Neural cell (in vitro differentiated cells): ENCODE data around the gene C11orf65. TPM values are rescaled to one million over a fixed set of nuclear protein-coding genes. Genes with fewer than 3 reads are reported as not detected.

Experiments
- H2AFZ ChIP-seq: fragments of 200-600, 300-800 bp; sonication (generic), shearing (Covaris generic); 2 replicates; pipeline ENCODE4 v1.6.0; 2014; ENCODE audit warnings: low read depth, mild to moderate bottlenecking, antibody characterized with exemption, low read length, moderate library complexity
- H3F3A ChIP-seq: fragments of 200-600 bp; shearing (Covaris generic); 2 replicates; pipeline ENCODE4 v1.6.1; 2016; ENCODE audit warnings: mild to moderate bottlenecking, moderate library complexity, mixed read lengths, antibody characterized with exemption, low read length; ENCODE audit not compliant: insufficient read depth, poor library complexity, severe bottlenecking
- H3K27ac ChIP-seq: fragments of 200-600, 300-800 bp; sonication (generic), shearing (Covaris generic); 2 replicates; pipeline ENCODE4 v1.5.1; 2014; ENCODE audit warnings: mild to moderate bottlenecking, low read length, moderate library complexity
- H3K27me3 ChIP-seq: fragments of 300-800, 200-600 bp; sonication (generic), shearing (Covaris generic); 2 replicates; pipeline ENCODE4 v1.6.0; 2014; ENCODE audit warnings: mild to moderate bottlenecking, low read depth, low read length, moderate library complexity; ENCODE audit not compliant: insufficient read depth
- H3K36me3 ChIP-seq: fragments of 300-800, 200-600 bp; sonication (generic), shearing (Covaris generic); 2 replicates; pipeline ENCODE4 v1.5.1; 2014; ENCODE audit warnings: mild to moderate bottlenecking, antibody characterized with exemption, low read length, moderate library complexity; ENCODE audit not compliant: insufficient read depth
- H3K4me2 ChIP-seq: fragments of 300-800, 200-600 bp; sonication (generic), shearing (Covaris generic); 2 replicates; pipeline ENCODE4 v1.6.0; 2014; ENCODE audit warnings: mild to moderate bottlenecking, low read length
- H3K4me3 ChIP-seq: fragments of 300-800, 200-600 bp; sonication (generic), shearing (Covaris generic); 2 replicates; pipeline ENCODE4 v1.5.1; 2014; ENCODE audit warnings: mild to moderate bottlenecking, low read length, moderate library complexity
- H3K79me2 ChIP-seq: fragments of 200-600 bp; shearing (Covaris generic); replicated peaks from 2 replicates; pipeline ENCODE4 v1.6.0; 2014; ENCODE audit warnings: mild to moderate bottlenecking, low read length, moderate library complexity; ENCODE audit not compliant: insufficient read depth
- H3K9ac ChIP-seq: fragments of 300-800, 200-600 bp; sonication (generic), shearing (Covaris generic); 2 replicates; pipeline ENCODE4 v1.6.1; 2016; ENCODE audit warnings: mild to moderate bottlenecking, low read length, mixed read lengths
- H3K9me2 ChIP-seq: fragments of 200-600 bp; shearing (Covaris generic); 2 replicates; pipeline ENCODE4 v1.6.1; 2016; ENCODE audit warnings: mild to moderate bottlenecking, low read length, mixed read lengths; ENCODE audit not compliant: insufficient read depth
- H3K9me3 ChIP-seq: fragments of 200-600, 300-800 bp; sonication (generic), shearing (Covaris generic); 2 replicates; pipeline ENCODE4 v1.6.1; 2016; ENCODE audit warnings: mild to moderate bottlenecking, mixed run types, low read length, moderate library complexity, mixed read lengths
- H4K20me1 ChIP-seq: fragments of 200-600 bp; shearing (Covaris generic); 2 replicates; pipeline ENCODE4 v1.6.1; 2016; ENCODE audit warnings: mild to moderate bottlenecking, mixed run types; ENCODE audit not compliant: insufficient read depth
- EZH2 ChIP-seq: fragments of 200-600, 300-800 bp; shearing (Covaris generic), sonication (generic); IDR thresholded peaks from 2 replicates; pipeline ENCODE4 v1.6.1; 2014; ENCODE audit warnings: antibody characterized with exemption, low read length, borderline replicate concordance, mild to moderate bottlenecking; ENCODE audit not compliant: insufficient read depth, poor library complexity, severe bottlenecking
- MXI1 ChIP-seq: fragments of 450-650 bp; conservative IDR thresholded peaks from 2 replicates; pipeline ENCODE4 v1.6.1; 2014; ENCODE audit warnings: antibody characterized with exemption, mild to moderate bottlenecking; ENCODE audit not compliant: poor library complexity, severe bottlenecking
- POLR2AphosphoS5 ChIP-seq: IDR thresholded peaks from 2 replicates; pipeline ENCODE4 v1.6.1; 2012
- RAD21 ChIP-seq: fragments of 450-650 bp; conservative IDR thresholded peaks from 2 replicates; pipeline ENCODE4 v1.6.1; 2014; ENCODE audit warnings: antibody characterized with exemption, mild to moderate bottlenecking, moderate library complexity
- REST ChIP-seq: IDR thresholded peaks from 2 replicates; pipeline ENCODE4 v1.6.1; 2012; ENCODE audit warnings: borderline replicate concordance
- SMC3 ChIP-seq: fragments of 450-650 bp; conservative IDR thresholded peaks from 2 replicates; pipeline ENCODE4 v1.6.1; 2014; ENCODE audit warnings: antibody characterized with exemption, mild to moderate bottlenecking, moderate library complexity; ENCODE audit not compliant: poor library complexity
- TAF1 ChIP-seq: IDR thresholded peaks from 2 replicates; pipeline ENCODE4 v1.6.1; 2012; ENCODE audit warnings: low read depth
- polyA plus RNA-seq: library from polyadenylated mRNA; depleted of rRNA; stranded (reverse); fragments of >200 nt; gene quantifications from 2 replicates; pipeline ENCODE4 v1.2.3, GENCODE V29; 2014
- TF ChIP-seq, protein P1 (sequence below): fragments of 450-650 bp; IDR thresholded peaks from 2 replicates; pipeline ENCODE4 v1.5.1; 2014; ENCODE audit warnings: antibody characterized with exemption, mild to moderate bottlenecking, moderate library complexity; ENCODE audit not compliant: poor library complexity, severe bottlenecking

C11orf65 gene
- polyA plus RNA-seq, 1 donor from 2014 or later: 1.1 TPM

DNA sequence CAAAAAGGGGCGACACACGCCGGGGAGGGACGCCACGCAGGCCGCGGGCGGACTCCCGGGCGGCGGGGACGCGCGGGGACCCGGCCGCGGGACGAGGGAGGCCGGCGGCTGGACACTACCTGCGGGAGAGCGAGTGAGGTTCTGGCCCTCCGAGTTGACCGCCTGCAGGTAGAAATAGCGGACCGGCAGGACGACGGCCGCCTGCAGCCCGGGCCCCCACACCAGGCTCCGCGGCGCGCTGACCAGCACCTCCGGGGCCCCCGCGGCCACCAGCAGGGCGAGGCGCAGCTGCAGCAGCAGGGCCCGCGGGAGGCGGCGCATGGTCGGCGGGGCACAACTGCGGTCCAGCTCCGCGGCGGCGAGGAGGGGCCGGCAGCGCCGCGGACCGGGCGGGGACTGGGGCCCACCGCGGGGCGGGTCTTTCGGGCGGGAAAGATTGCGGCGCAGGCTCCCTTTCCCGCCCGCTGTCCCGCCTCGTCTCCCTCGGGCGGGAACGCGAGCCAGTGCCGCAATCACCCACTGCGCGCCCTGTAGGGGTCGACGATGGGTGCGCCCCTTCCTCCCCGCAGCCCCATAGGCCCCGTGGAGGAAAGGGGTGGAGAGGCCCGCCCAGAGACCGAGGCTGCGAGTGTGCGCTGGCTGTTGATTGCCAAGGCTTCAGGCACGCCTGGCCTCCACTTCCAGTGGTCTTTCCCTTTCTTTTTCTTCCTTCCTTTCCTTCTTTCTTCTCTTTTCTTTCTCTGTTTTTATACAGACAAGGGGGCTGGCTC, 30.9 kb upstream of the C11orf65 start, which contains the start of gene POGLUT3:
POGLUT3 (minus strand) TSS at position 339 of the 770 bp plus-strand sequence; CDS start at position 321, 18 bp downstream.
- H3F3A ChIP-seq: no peaks in the 10 kb centered on the region
- no peak within 1 kb of the TSS for H3K4me2 ChIP-seq
- TF ChIP-seq, protein P1, sequence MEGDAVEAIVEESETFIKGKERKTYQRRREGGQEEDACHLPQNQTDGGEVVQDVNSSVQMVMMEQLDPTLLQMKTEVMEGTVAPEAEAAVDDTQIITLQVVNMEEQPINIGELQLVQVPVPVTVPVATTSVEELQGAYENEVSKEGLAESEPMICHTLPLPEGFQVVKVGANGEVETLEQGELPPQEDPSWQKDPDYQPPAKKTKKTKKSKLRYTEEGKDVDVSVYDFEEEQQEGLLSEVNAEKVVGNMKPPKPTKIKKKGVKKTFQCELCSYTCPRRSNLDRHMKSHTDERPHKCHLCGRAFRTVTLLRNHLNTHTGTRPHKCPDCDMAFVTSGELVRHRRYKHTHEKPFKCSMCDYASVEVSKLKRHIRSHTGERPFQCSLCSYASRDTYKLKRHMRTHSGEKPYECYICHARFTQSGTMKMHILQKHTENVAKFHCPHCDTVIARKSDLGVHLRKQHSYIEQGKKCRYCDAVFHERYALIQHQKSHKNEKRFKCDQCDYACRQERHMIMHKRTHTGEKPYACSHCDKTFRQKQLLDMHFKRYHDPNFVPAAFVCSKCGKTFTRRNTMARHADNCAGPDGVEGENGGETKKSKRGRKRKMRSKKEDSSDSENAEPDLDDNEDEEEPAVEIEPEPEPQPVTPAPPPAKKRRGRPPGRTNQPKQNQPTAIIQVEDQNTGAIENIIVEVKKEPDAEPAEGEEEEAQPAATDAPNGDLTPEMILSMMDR: peak; percentile 10
- TF ChIP-seq REST (no peak), TAF1 (no peak)
- H3K9ac ChIP-seq: peak within 1 kb of the TSS; percentile 28
- peak within 1 kb of the TSS; percentile 67 for H3K4me3 ChIP-seq
- no peaks in the 10 kb centered on the region for H3K79me2 ChIP-seq
- peaks cover 19% of the 10 kb centered on the region for H3K27me3 ChIP-seq
- no peak within 1 kb of the TSS for H3K27ac ChIP-seq
- no peaks in the 10 kb centered on the region for H3K9me2 ChIP-seq
- no peaks in the 10 kb centered on the region for H3K36me3 ChIP-seq
- H3K9me3 ChIP-seq: no peaks in the 10 kb centered on the region
- no peak within 1 kb of the TSS for H2AFZ ChIP-seq
- H4K20me1 ChIP-seq: no peaks in the 10 kb centered on the region

- H3K9me2 ChIP-seq: no peaks in the 10 kb centered on the region
- no peak overlapping the region for H3K4me2 ChIP-seq
- no peak overlapping the region for H3K27ac ChIP-seq
- peaks cover 19% of the 10 kb centered on the region for H3K27me3 ChIP-seq
- peak; percentile 10 for TF ChIP-seq POLR2AphosphoS5
- no peak for TF ChIP-seq MXI1
- no peak overlapping the region for H2AFZ ChIP-seq
- H3K9ac ChIP-seq: peak overlapping the region; percentile 28
- no peaks in the 10 kb centered on the region for H4K20me1 ChIP-seq
- H3F3A ChIP-seq: no peaks in the 10 kb centered on the region
- no peaks in the 10 kb centered on the region for H3K36me3 ChIP-seq
- H3K9me3 ChIP-seq: no peaks in the 10 kb centered on the region
- H3K4me3 ChIP-seq: peak overlapping the region; percentile 67
- no peaks in the 10 kb centered on the region for H3K79me2 ChIP-seq
These were observed 30.2 kb upstream of the C11orf65 start for GRCh38 chr11:108497317-108498045.

- H3K36me3 ChIP-seq: no peaks in the 10 kb centered on the region
- no peaks in the 10 kb centered on the region for H3F3A ChIP-seq
- H3K27ac ChIP-seq: no peak overlapping the region
- no peak overlapping the region for H3K9ac ChIP-seq
- H3K4me3 ChIP-seq: no peak overlapping the region
- no peaks in the 10 kb centered on the region for H3K9me2 ChIP-seq
- no peak overlapping the region for H3K4me2 ChIP-seq
- H3K27me3 ChIP-seq: peaks cover 19% of the 10 kb centered on the region
- no peak overlapping the region for H2AFZ ChIP-seq
- no peaks in the 10 kb centered on the region for H3K9me3 ChIP-seq
- H4K20me1 ChIP-seq: no peaks in the 10 kb centered on the region
- no peaks in the 10 kb centered on the region for H3K79me2 ChIP-seq
- TF ChIP-seq POLR2AphosphoS5: no peak
- no peak for TF ChIP-seq MXI1
- TF ChIP-seq EZH2: no peak
- TF ChIP-seq RAD21: no peak
- no peak for TF ChIP-seq REST
- TF ChIP-seq, protein P1: no peak
- no peak for TF ChIP-seq TAF1
- no peak for TF ChIP-seq SMC3
These were observed 29.4 kb upstream of the C11orf65 start for GRCh38 chr11:108496643-108497256.
